Smooth muscle cell (in vitro differentiated cells): Measurements from ENCODE around the gene CLCN5. TPM values are rescaled to one million over a fixed set of nuclear protein-coding genes. Genes with fewer than 3 reads are reported as not detected.

ENCODE experiments used
- DNase-seq: peaks from one replicate; lab custom pipeline; 2025; ENCODE audit not compliant: unreplicated experiment; lab: John Stamatoyannopoulos, UW
- H2AFZ ChIP-seq: fragments of 200-600 bp; sonication (generic); 2 replicates; pipeline ENCODE4 v1.6.0; 2016; ENCODE audit warnings: antibody characterized with exemption, low read depth, mild to moderate bottlenecking
- H3F3A ChIP-seq: fragments of 200-600 bp; sonication (generic); 2 replicates; pipeline ENCODE4 v1.6.0; 2017; ENCODE audit warnings: antibody characterized with exemption, low read depth
- H3K27ac ChIP-seq: fragments of 200-600 bp; sonication (generic); 2 replicates; pipeline ENCODE4 v1.5.1; 2016; ENCODE audit warnings: low read depth, mild to moderate bottlenecking
- H3K27me3 ChIP-seq: fragments of 200-600 bp; sonication (generic); 2 replicates; pipeline ENCODE4 v1.6.1; 2016; ENCODE audit warnings: low read depth, mild to moderate bottlenecking
- H3K36me3 ChIP-seq: fragments of 200-600 bp; sonication (generic); 2 replicates; pipeline ENCODE4 v1.5.1; 2016; ENCODE audit warnings: low read depth
- H3K4me1 ChIP-seq: fragments of 200-600 bp; sonication (generic); 2 replicates; pipeline ENCODE4 v1.5.1; 2016; ENCODE audit warnings: low read depth
- H3K4me2 ChIP-seq: fragments of 200-600 bp; sonication (generic); 2 replicates; pipeline ENCODE4 v1.6.0; 2016; ENCODE audit warnings: mild to moderate bottlenecking
- H3K4me3 ChIP-seq: fragments of 200-600 bp; sonication (generic); 2 replicates; pipeline ENCODE4 v1.5.1; 2016; ENCODE audit warnings: mild to moderate bottlenecking
- H3K79me2 ChIP-seq: fragments of 200-600 bp; sonication (generic); 2 replicates; pipeline ENCODE4 v1.6.0; 2016; ENCODE audit warnings: low read depth, mild to moderate bottlenecking
- H3K9ac ChIP-seq: fragments of 200-600 bp; sonication (generic); 2 replicates; pipeline ENCODE4 v1.6.0; 2016; ENCODE audit warnings: low read depth
- H3K9me3 ChIP-seq: fragments of 200-600 bp; sonication (generic); replicated peaks from 2 replicates; pipeline ENCODE4 v1.5.1; 2016; ENCODE audit warnings: low read depth
- H4K20me1 ChIP-seq: fragments of 200-600 bp; sonication (generic); 2 replicates; pipeline ENCODE4 v1.6.0; 2016; ENCODE audit warnings: low read depth
- CTCF ChIP-seq: fragments of 200-600 bp; sonication (generic); IDR thresholded peaks from 2 replicates; pipeline ENCODE4 v1.5.1; 2017; ENCODE audit warnings: borderline replicate concordance, mild to moderate bottlenecking, antibody characterized with exemption; ENCODE audit not compliant: insufficient read depth, poor library complexity, severe bottlenecking
- WGBS: methylation state at CpG from one replicate; pipeline ENCODE4 v1.1.7; 2016; ENCODE audit warnings: low lambda C conversion rate; 5-methylcytosine and 5-hydroxymethylcytosine counted together
- polyA plus RNA-seq: library from polyadenylated mRNA; unstranded; fragments of >200 nt; fragmentation: Nextera tagmentation; extraction: Ambion mirVana; gene quantifications from 2 replicates; pipeline ENCODE4 v1.2.1, GENCODE V29; 2016
- total RNA-seq: library from RNA; depleted of rRNA; stranded (reverse); fragments of >200 nt; gene quantifications from 2 replicates; pipeline ENCODE4 v1.2.3, GENCODE V29; 2014

Gene CLCN5
- total and polyA plus RNA-seq, 2 experiments from 2014 or later, result 1.7 to 7.1 TPM

GRCh38 chrX:49896951-49897350 lies 25.4 kb upstream of the CLCN5 start:
- no peaks in the 10 kb centered on the region for H4K20me1 ChIP-seq
- no peaks in the 10 kb centered on the region for H3K9me3 ChIP-seq
- H2AFZ ChIP-seq, result no peak overlapping the region
- H3K27ac ChIP-seq, result no peak overlapping the region
- no peaks in the 10 kb centered on the region for H3K79me2 ChIP-seq
- H3K27me3 ChIP-seq, result no peaks in the 10 kb centered on the region
- H3K4me3 ChIP-seq, result no peak overlapping the region
- no peaks in the 10 kb centered on the region for H3K4me1 ChIP-seq
- no peak overlapping the region for H3K4me2 ChIP-seq
- H3K36me3 ChIP-seq, result no peaks in the 10 kb centered on the region
- no peak overlapping the region for H3K9ac ChIP-seq
- no peak for TF ChIP-seq CTCF
- H3F3A ChIP-seq, result no peaks in the 10 kb centered on the region
- DNase-seq, result no peak
- WGBS, result 74% methylated on average over 4 of the region's 4 CpGs

- Histone ChIP-seq H2AFZ (no peak overlapping the region), H3K4me1 (no peaks in the 10 kb centered on the region), H3K9ac (no peak overlapping the region), H3K4me3 (no peak overlapping the region), H3K27ac (no peak overlapping the region), H4K20me1 (no peaks in the 10 kb centered on the region), H3K9me3 (no peaks in the 10 kb centered on the region), H3K4me2 (no peak overlapping the region), H3K36me3 (no peaks in the 10 kb centered on the region), H3F3A (no peaks in the 10 kb centered on the region), H3K27me3 (no peaks in the 10 kb centered on the region), H3K79me2 (no peaks in the 10 kb centered on the region)
- no peak for DNase-seq
- no peak for TF ChIP-seq CTCF
Observed at GRCh38 chrX:49901048-49901447, 21.3 kb upstream of the CLCN5 start.

GRCh38 chrX:49910344-49910743 lies 12.1 kb upstream of the CLCN5 start:
- no peak for TF ChIP-seq CTCF
- H3K9ac ChIP-seq, result no peak overlapping the region
- no peaks in the 10 kb centered on the region for H3F3A ChIP-seq
- no peak for DNase-seq
- H3K4me3 ChIP-seq, result no peak overlapping the region
- H3K4me2 ChIP-seq, result no peak overlapping the region
- no peak overlapping the region for H3K27ac ChIP-seq
- WGBS, result 75% methylated on average over 3 of the region's 3 CpGs
- H4K20me1 ChIP-seq, result no peaks in the 10 kb centered on the region
- no peaks in the 10 kb centered on the region for H3K27me3 ChIP-seq
- H3K36me3 ChIP-seq, result no peaks in the 10 kb centered on the region
- H3K9me3 ChIP-seq, result no peaks in the 10 kb centered on the region
- H3K79me2 ChIP-seq, result no peaks in the 10 kb centered on the region
- no peak overlapping the region for H2AFZ ChIP-seq
- H3K4me1 ChIP-seq, result no peaks in the 10 kb centered on the region

- Histone ChIP-seq H3K4me3 (no peak overlapping the region), H3K9ac (no peak overlapping the region), H3K27ac (no peak overlapping the region), H3K27me3 (no peaks in the 10 kb centered on the region), H3F3A (no peaks in the 10 kb centered on the region), H3K4me2 (no peak overlapping the region), H4K20me1 (no peaks in the 10 kb centered on the region), H2AFZ (no peak overlapping the region), H3K4me1 (no peaks in the 10 kb centered on the region), H3K79me2 (no peaks in the 10 kb centered on the region), H3K36me3 (no peaks in the 10 kb centered on the region), H3K9me3 (no peaks in the 10 kb centered on the region)
- WGBS, result 67% methylated on average over 3 of the region's 3 CpGs
- DNase-seq, result no peak
- TF ChIP-seq CTCF, result no peak
Observed at GRCh38 chrX:49912086-49912485, 10.3 kb upstream of the CLCN5 start.
